Fibroblast of mammary gland (primary cell): ENCODE measurements around the gene TRIP10.

Source experiments
- DNase-seq: peaks from one replicate; pipeline ENCODE4 v3.0.0-alpha.2; 2010; ENCODE audit warnings: low read depth
- H3K4me3 ChIP-seq: 2 replicates; pipeline ENCODE4 v1.5.1; 2011; ENCODE audit warnings: low read depth, mild to moderate bottlenecking, low read length, moderate library complexity; ENCODE audit not compliant: control insufficient read depth
- TF ChIP-seq, protein P1 (sequence below): conservative IDR thresholded peaks from 2 replicates; pipeline ENCODE4 v1.5.1; 2011; ENCODE audit warnings: low read depth, low read length, inconsistent platforms; ENCODE audit not compliant: control insufficient read depth, insufficient read depth

Gene TRIP10

DNA sequence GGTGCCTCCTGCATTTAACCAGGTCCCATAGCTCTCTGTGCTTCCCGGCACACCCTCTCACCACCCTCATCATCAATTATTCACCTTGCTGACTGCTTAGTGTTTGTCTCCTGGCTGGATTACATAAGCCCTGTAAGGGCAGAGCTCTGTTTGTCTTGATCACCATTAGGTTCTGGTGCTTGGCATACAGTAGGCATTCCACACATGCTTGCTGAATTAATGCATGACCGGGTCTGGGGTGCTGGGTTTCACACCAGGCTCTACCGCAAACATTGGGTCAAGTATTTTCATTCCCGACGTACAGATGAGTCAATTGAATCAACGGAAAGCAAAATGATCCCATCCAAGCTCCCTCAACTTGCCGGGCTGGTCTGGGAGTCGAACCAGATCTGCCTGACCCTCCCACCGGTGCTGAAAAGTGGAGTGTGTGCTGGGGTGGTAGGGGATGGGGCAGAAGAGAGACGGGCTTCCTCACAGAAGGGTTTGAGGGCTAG lies 61.6 kb downstream of the TRIP10 start:
- TF ChIP-seq, protein P1, sequence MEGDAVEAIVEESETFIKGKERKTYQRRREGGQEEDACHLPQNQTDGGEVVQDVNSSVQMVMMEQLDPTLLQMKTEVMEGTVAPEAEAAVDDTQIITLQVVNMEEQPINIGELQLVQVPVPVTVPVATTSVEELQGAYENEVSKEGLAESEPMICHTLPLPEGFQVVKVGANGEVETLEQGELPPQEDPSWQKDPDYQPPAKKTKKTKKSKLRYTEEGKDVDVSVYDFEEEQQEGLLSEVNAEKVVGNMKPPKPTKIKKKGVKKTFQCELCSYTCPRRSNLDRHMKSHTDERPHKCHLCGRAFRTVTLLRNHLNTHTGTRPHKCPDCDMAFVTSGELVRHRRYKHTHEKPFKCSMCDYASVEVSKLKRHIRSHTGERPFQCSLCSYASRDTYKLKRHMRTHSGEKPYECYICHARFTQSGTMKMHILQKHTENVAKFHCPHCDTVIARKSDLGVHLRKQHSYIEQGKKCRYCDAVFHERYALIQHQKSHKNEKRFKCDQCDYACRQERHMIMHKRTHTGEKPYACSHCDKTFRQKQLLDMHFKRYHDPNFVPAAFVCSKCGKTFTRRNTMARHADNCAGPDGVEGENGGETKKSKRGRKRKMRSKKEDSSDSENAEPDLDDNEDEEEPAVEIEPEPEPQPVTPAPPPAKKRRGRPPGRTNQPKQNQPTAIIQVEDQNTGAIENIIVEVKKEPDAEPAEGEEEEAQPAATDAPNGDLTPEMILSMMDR, result no peak
- DNase-seq, result peak; percentile 36
- no peak overlapping the region for H3K4me3 ChIP-seq
